Neural cell (in vitro differentiated cells): ENCODE results near the gene MYMK.

Experiments
- EP300 ChIP-seq: fragments of 450-650 bp; conservative IDR thresholded peaks from 2 replicates; pipeline ENCODE4 v1.6.1; 2014; ENCODE audit warnings: antibody characterized with exemption, mild to moderate bottlenecking, moderate library complexity; ENCODE audit not compliant: poor library complexity, severe bottlenecking
- EZH2 ChIP-seq: fragments of 200-600, 300-800 bp; shearing (Covaris generic), sonication (generic); IDR thresholded peaks from 2 replicates; pipeline ENCODE4 v1.6.1; 2014; ENCODE audit warnings: antibody characterized with exemption, low read length, borderline replicate concordance, mild to moderate bottlenecking; ENCODE audit not compliant: insufficient read depth, poor library complexity, severe bottlenecking
- POLR2AphosphoS5 ChIP-seq: IDR thresholded peaks from 2 replicates; pipeline ENCODE4 v1.6.1; 2012
- TF ChIP-seq, protein P1 (sequence below): fragments of 450-650 bp; IDR thresholded peaks from 2 replicates; pipeline ENCODE4 v1.5.1; 2014; ENCODE audit warnings: antibody characterized with exemption, mild to moderate bottlenecking, moderate library complexity; ENCODE audit not compliant: poor library complexity, severe bottlenecking

DNA sequence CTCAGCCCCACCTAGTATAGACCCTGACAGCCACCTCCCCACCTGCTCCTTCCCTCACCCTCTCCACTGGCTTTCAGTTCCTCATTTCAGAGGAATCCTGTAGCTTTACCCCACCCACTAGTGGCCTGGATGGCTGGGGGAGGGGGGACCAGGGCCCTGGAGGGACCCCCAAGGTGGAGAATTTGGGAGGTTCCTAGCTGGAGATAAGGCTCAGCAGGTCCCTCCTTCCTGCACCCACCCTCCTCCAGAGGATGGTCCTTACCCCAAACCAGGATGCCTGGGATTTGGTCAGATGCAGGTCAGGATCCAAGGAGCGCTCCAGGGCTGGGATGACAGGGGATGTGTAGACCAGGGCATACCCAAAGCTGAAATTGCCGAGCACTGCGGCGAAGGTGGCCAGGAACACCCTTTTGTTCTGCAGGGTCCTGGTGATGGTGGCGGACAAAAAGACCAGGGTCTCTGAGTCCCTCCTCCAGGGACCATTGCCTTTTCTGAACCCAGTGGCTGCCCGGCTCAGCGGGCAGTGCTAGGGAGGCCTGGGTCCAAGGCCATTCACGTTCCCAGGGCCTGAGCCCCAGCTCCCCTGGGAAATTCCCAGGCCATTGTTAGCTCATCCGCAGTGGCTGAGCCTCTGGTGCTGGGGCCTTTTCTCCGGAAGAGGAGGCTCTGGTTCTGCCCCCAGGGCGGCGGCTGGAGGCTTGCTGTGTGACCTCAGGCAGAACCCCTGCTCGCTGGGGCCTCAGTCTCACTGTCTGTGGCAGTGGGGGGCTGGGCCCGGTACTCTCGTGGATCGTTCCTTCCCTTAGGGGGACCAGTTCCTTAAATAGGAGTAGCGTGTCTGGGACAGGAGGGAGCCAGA, 46.5 kb downstream of the MYMK start:
- TF ChIP-seq, protein P1, sequence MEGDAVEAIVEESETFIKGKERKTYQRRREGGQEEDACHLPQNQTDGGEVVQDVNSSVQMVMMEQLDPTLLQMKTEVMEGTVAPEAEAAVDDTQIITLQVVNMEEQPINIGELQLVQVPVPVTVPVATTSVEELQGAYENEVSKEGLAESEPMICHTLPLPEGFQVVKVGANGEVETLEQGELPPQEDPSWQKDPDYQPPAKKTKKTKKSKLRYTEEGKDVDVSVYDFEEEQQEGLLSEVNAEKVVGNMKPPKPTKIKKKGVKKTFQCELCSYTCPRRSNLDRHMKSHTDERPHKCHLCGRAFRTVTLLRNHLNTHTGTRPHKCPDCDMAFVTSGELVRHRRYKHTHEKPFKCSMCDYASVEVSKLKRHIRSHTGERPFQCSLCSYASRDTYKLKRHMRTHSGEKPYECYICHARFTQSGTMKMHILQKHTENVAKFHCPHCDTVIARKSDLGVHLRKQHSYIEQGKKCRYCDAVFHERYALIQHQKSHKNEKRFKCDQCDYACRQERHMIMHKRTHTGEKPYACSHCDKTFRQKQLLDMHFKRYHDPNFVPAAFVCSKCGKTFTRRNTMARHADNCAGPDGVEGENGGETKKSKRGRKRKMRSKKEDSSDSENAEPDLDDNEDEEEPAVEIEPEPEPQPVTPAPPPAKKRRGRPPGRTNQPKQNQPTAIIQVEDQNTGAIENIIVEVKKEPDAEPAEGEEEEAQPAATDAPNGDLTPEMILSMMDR = no peak
- TF ChIP-seq EZH2 (no peak), POLR2AphosphoS5 (no peak), EP300 (no peak)
